Glutamatergic neuron (in vitro differentiated cells): ENCODE results near the gene STBD1. TPM values are rescaled to one million over a fixed set of nuclear protein-coding genes. Genes with fewer than 3 reads are reported as not detected.

Experiments
- DNase-seq: peaks from one replicate; pipeline ENCODE4 v3.0.0; 2022
- H3K27ac Mint-ChIP-seq: one replicate; pipeline ENCODE4 v1.8.0; 2020; ENCODE audit warnings: mild to moderate bottlenecking, mixed read lengths, inconsistent platforms; ENCODE audit not compliant: unreplicated experiment
- H3K27me3 Mint-ChIP-seq: one replicate; pipeline ENCODE4 v1.8.0; 2020; ENCODE audit warnings: mild to moderate bottlenecking, moderate library complexity, mixed read lengths, inconsistent platforms; ENCODE audit not compliant: unreplicated experiment
- H3K36me3 Mint-ChIP-seq: one replicate; pipeline ENCODE4 v1.8.0; 2020; ENCODE audit warnings: mild to moderate bottlenecking, mixed read lengths, inconsistent platforms; ENCODE audit not compliant: unreplicated experiment
- H3K4me1 Mint-ChIP-seq: one replicate; pipeline ENCODE4 v1.8.0; 2020; ENCODE audit warnings: mild to moderate bottlenecking, low read depth, mixed read lengths, inconsistent platforms; ENCODE audit not compliant: unreplicated experiment
- H3K4me3 Mint-ChIP-seq: one replicate; pipeline ENCODE4 v1.8.0; 2020; ENCODE audit warnings: mild to moderate bottlenecking, mixed read lengths, inconsistent platforms; ENCODE audit not compliant: unreplicated experiment
- H3K9me3 Mint-ChIP-seq: one replicate; pipeline ENCODE4 v1.8.0; 2020; ENCODE audit warnings: mild to moderate bottlenecking, moderate library complexity, mixed read lengths, inconsistent platforms; ENCODE audit not compliant: unreplicated experiment
- CTCF ChIP-seq: fragments of 200-600 bp; sonication (generic); IDR thresholded peaks from one replicate; pipeline ENCODE4 v1.5.0; 2021; ENCODE audit not compliant: partially characterized antibody, unreplicated experiment
- total RNA-seq: library from RNA; stranded (reverse); fragmentation: NEBNext Ultra II Directional; extraction: Animal tissue kit (Norgen Biotek cat#: 25700); gene quantifications from one replicate; pipeline ENCODE4 v1.2.1, GENCODE V29; 2021; ENCODE audit not compliant: unreplicated experiment

The STBD1 gene
- total RNA-seq, 1 donor from 2014 or later, result 15.9 TPM

GRCh38 chr4:76302826-76303438 lies 3.6 kb upstream of the STBD1 start:
- peaks cover 5% of the 10 kb centered on the region for H3K27me3 Mint-ChIP-seq
- no peak for DNase-seq
- peaks cover 9% of the 10 kb centered on the region for H3K9me3 Mint-ChIP-seq
- H3K27ac Mint-ChIP-seq, result no peak overlapping the region
- no peak overlapping the region for H3K4me3 Mint-ChIP-seq
- H3K4me1 Mint-ChIP-seq, result peaks cover 8% of the 10 kb centered on the region
- TF ChIP-seq CTCF, result no peak
- H3K36me3 Mint-ChIP-seq, result peaks cover 12% of the 10 kb centered on the region

GRCh38 chr4:76305033-76305687 lies 1.4 kb upstream of the STBD1 start:
- H3K4me1 Mint-ChIP-seq, result peaks cover 24% of the 10 kb centered on the region
- peaks cover 10% of the 10 kb centered on the region for H3K9me3 Mint-ChIP-seq
- DNase-seq, result no peak
- peaks cover 7% of the 10 kb centered on the region for H3K27me3 Mint-ChIP-seq
- H3K36me3 Mint-ChIP-seq, result peaks cover 5% of the 10 kb centered on the region
- peak overlapping the region; percentile 92 for H3K4me3 Mint-ChIP-seq
- TF ChIP-seq CTCF, result no peak
- peak overlapping the region; percentile 80 for H3K27ac Mint-ChIP-seq

- H3K27ac Mint-ChIP-seq, result peak overlapping the region; percentile 88
- peaks cover 5% of the 10 kb centered on the region for H3K36me3 Mint-ChIP-seq
- peaks cover 14% of the 10 kb centered on the region for H3K9me3 Mint-ChIP-seq
- H3K4me1 Mint-ChIP-seq, result peaks cover 36% of the 10 kb centered on the region
- peaks cover 7% of the 10 kb centered on the region for H3K27me3 Mint-ChIP-seq
- peak; percentile 83 for DNase-seq
- H3K4me3 Mint-ChIP-seq, result peak overlapping the region; percentile 92
- TF ChIP-seq CTCF, result peak; percentile 17
Observed at GRCh38 chr4:76306882-76307659, 538 bp downstream of the STBD1 start.

GRCh38 chr4:76307660-76308014 lies 1.1 kb downstream of the STBD1 start:
- no peak overlapping the region for H3K27ac Mint-ChIP-seq
- DNase-seq, result no peak

More at GRCh38 chr4:76307660-76308014, 1.1 kb downstream of the STBD1 start:
- H3K9me3 Mint-ChIP-seq, result peaks cover 14% of the 10 kb centered on the region
- H3K4me1 Mint-ChIP-seq, result peaks cover 41% of the 10 kb centered on the region
- peaks cover 7% of the 10 kb centered on the region for H3K27me3 Mint-ChIP-seq
- peak overlapping the region; percentile 92 for H3K4me3 Mint-ChIP-seq
- H3K36me3 Mint-ChIP-seq, result peaks cover 5% of the 10 kb centered on the region
- no peak for TF ChIP-seq CTCF
